SK-N-SH (cell line): ENCODE results near the gene POLA2. TPM values are rescaled to one million over a fixed set of nuclear protein-coding genes. Genes with fewer than 3 reads are reported as not detected.

Experiments
- CTCF ChIA-PET: fragments of 300-600, 350-600 bp; formaldehyde crosslinking; extraction: SDS; loops from one replicate; lab custom pipeline; 2021; lab: Yijun Ruan, JAX
- POLR2A ChIA-PET: fragments of 350-600 bp; sonication (Branson Sonifier 250); formaldehyde crosslinking; extraction: SDS; loops from one replicate; lab custom pipeline; 2020; ENCODE audit warnings: antibody characterized with exemption, inconsistent platforms; lab: Yijun Ruan, JAX
- DNase-seq: peaks from one replicate; pipeline ENCODE4 v3.0.0; 2012
- H2AFZ ChIP-seq: fragments of 200-600 bp; sonication (generic); 2 replicates; pipeline ENCODE4 v1.8.1; 2016; ENCODE audit warnings: antibody characterized with exemption, mild to moderate bottlenecking, low read depth
- H3F3A ChIP-seq: fragments of 200-600 bp; sonication (generic); replicated peaks from 2 replicates; pipeline ENCODE3; 2016; ENCODE audit warnings: antibody characterized with exemption, mild to moderate bottlenecking; ENCODE audit not compliant: insufficient read depth
- H3K27ac ChIP-seq, 2 experiments: fragments of 200-500 bp in 1 of 2; fragments of 200-600 bp in 1 of 2; sonication (Bioruptor generic) in 1 of 2; sonication (generic), shearing (Covaris generic) in 1 of 2; 2 replicates each; pipeline versions ENCODE4 v1.5.1 to v1.6.1; 2014 to 2016; ENCODE audit warnings: low read depth in 2 of 2, inconsistent platforms in 1 of 2, low read length in 1 of 2, mild to moderate bottlenecking in 1 of 2, mixed read lengths in 1 of 2
- H3K27me3 ChIP-seq: fragments of 200-600 bp; sonication (generic), shearing (Covaris generic); 2 replicates; pipeline ENCODE4 v1.6.1; 2016; ENCODE audit warnings: mixed run types; ENCODE audit not compliant: insufficient read depth
- H3K36me3 ChIP-seq, 2 experiments: fragments of 200-500 bp in 1 of 2; fragments of 200-600 bp in 1 of 2; sonication (Bioruptor generic) in 1 of 2; sonication (generic) in 1 of 2; replicated peaks in 1 of 2; 2 replicates each; pipeline versions ENCODE3 to v1.5.1; 2014 to 2016; ENCODE audit warnings: low read length in 1 of 2, mild to moderate bottlenecking in 1 of 2; ENCODE audit not compliant: insufficient read depth in 2 of 2, control insufficient read depth in 1 of 2
- H3K4me1 ChIP-seq, 2 experiments: fragments of 200-500 bp in 1 of 2; fragments of 200-600 bp in 1 of 2; sonication (Bioruptor generic) in 1 of 2; sonication (generic), shearing (Covaris generic) in 1 of 2; 2 replicates each; pipeline versions ENCODE4 v1.5.1 to v1.6.1; 2014 to 2016; ENCODE audit warnings: low read depth in 1 of 2, low read length in 1 of 2, mixed run types in 1 of 2; ENCODE audit not compliant: insufficient read depth in 2 of 2, control insufficient read depth in 1 of 2
- H3K4me2 ChIP-seq: fragments of 200-600 bp; sonication (generic), shearing (Covaris generic); 2 replicates; pipeline ENCODE4 v1.6.1; 2017; ENCODE audit warnings: mixed run types
- H3K4me3 ChIP-seq, 2 experiments: fragments of 200-500 bp in 1 of 2; fragments of 200-600 bp in 1 of 2; sonication (Bioruptor generic) in 1 of 2; sonication (generic), shearing (Covaris generic) in 1 of 2; 2 replicates each; pipeline versions ENCODE4 v1.5.1 to v1.8.1; 2014 to 2016; ENCODE audit warnings: low read depth in 2 of 2, inconsistent platforms in 1 of 2, low read length in 1 of 2, mild to moderate bottlenecking in 1 of 2, mixed read lengths in 1 of 2, moderate library complexity in 1 of 2
- H3K79me2 ChIP-seq: fragments of 200-600 bp; sonication (generic); 2 replicates; pipeline ENCODE4 v1.8.1; 2017; ENCODE audit warnings: mild to moderate bottlenecking; ENCODE audit not compliant: insufficient read depth
- H3K9ac ChIP-seq: fragments of 200-600 bp; sonication (generic); 2 replicates; pipeline ENCODE4 v1.6.1; 2017; ENCODE audit warnings: mixed run types
- H3K9me2 ChIP-seq: fragments of 200-600 bp; sonication (generic); 2 replicates; pipeline ENCODE4 v1.6.1; 2017; ENCODE audit warnings: mixed run types
- H3K9me3 ChIP-seq: fragments of 200-600 bp; sonication (generic); 2 replicates; pipeline ENCODE4 v1.6.1; 2017; ENCODE audit warnings: mixed run types, mild to moderate bottlenecking, moderate library complexity
- H4K20me1 ChIP-seq: fragments of 200-600 bp; sonication (generic); 2 replicates; pipeline ENCODE4 v1.6.1; 2017; ENCODE audit warnings: mild to moderate bottlenecking, mixed run types; ENCODE audit not compliant: insufficient read depth
- EP300 ChIP-seq, 2 experiments: IDR thresholded peaks; 2 replicates each; pipeline versions ENCODE4 v1.4.0 to v1.6.1; 2012; ENCODE audit warnings: borderline replicate concordance in 1 of 2, low read depth in 1 of 2, low read length in 1 of 2
- FOSL2 ChIP-seq: IDR thresholded peaks from 2 replicates; pipeline ENCODE4 v1.4.0; 2012; ENCODE audit warnings: low read depth, mild to moderate bottlenecking, moderate library complexity, borderline replicate concordance
- FOXJ3 ChIP-seq: sonication (generic); formaldehyde crosslinking; IDR thresholded peaks from 2 replicates; pipeline ENCODE4 v1.5.1; 2020; ENCODE audit warnings: mild to moderate bottlenecking, missing genetic modification reagents
- FOXM1 ChIP-seq: IDR thresholded peaks from 2 replicates; pipeline ENCODE4 v1.4.0; 2012; ENCODE audit warnings: low read depth, mild to moderate bottlenecking
- JUND ChIP-seq: IDR thresholded peaks from 2 replicates; pipeline ENCODE4 v1.4.0; 2012
- MEF2A ChIP-seq: IDR thresholded peaks from 2 replicates; pipeline ENCODE4 v1.4.0; 2012; ENCODE audit warnings: low read depth, borderline replicate concordance
- MXI1 ChIP-seq: IDR thresholded peaks from 2 replicates; pipeline ENCODE4 v1.6.1; 2012; ENCODE audit warnings: mild to moderate bottlenecking, low read depth, low read length, improper control_type of control experiment
- NFIC ChIP-seq: IDR thresholded peaks from 2 replicates; pipeline ENCODE4 v1.4.0; 2012; ENCODE audit warnings: borderline replicate concordance
- NRF1 ChIP-seq: IDR thresholded peaks from 2 replicates; pipeline ENCODE4 v1.6.1; 2012; ENCODE audit warnings: low read depth, mild to moderate bottlenecking, low read length
- PBX3 ChIP-seq: IDR thresholded peaks from 2 replicates; pipeline ENCODE4; 2012
- RAD21 ChIP-seq: IDR thresholded peaks from 2 replicates; pipeline ENCODE4 v1.6.1; 2012; ENCODE audit warnings: mild to moderate bottlenecking, low read length
- RCOR1 ChIP-seq: fragments of 150-350 bp; IDR thresholded peaks from 2 replicates; pipeline ENCODE4 v1.6.1; 2017; ENCODE audit warnings: antibody characterized with exemption, low read length
- RFX5 ChIP-seq: IDR thresholded peaks from 2 replicates; pipeline ENCODE4 v1.6.1; 2012; ENCODE audit warnings: mild to moderate bottlenecking, improper control_type of control experiment, low read length
- SIN3A ChIP-seq: IDR thresholded peaks from 2 replicates; pipeline ENCODE4 v1.6.1; 2012; ENCODE audit warnings: low read depth, mild to moderate bottlenecking, low read length, moderate library complexity, borderline replicate concordance
- SMC3 ChIP-seq: IDR thresholded peaks from 2 replicates; pipeline ENCODE4 v1.6.1; 2012; ENCODE audit warnings: low read depth, low read length, improper control_type of control experiment
- TAF1 ChIP-seq: IDR thresholded peaks from 2 replicates; pipeline ENCODE4 v1.6.1; 2012; ENCODE audit warnings: low read depth, mild to moderate bottlenecking, low read length, moderate library complexity, borderline replicate concordance
- TCF12 ChIP-seq: IDR thresholded peaks from 2 replicates; pipeline ENCODE4 v1.4.0; 2012
- USF2 ChIP-seq: fragments of 150-350 bp; IDR thresholded peaks from 2 replicates; pipeline ENCODE4 v1.6.1; 2017; ENCODE audit warnings: antibody characterized with exemption, low read length, low read depth, borderline replicate concordance
- ZBTB33 ChIP-seq: IDR thresholded peaks from 2 replicates; pipeline ENCODE4 v1.4.0; 2012; ENCODE audit warnings: low read depth, borderline replicate concordance
- whole genome bisulfite sequencing: methylation state at CpG from one replicate; pipeline ENCODE4 v1.1.6; 2017; ENCODE audit warnings: low lambda C conversion rate; 5-methylcytosine and 5-hydroxymethylcytosine counted together
- polyA plus RNA-seq, 3 experiments: library from polyadenylated mRNA; depleted of rRNA; stranded (reverse); fragments of >200 nt; gene quantifications; 2 replicates each; pipeline ENCODE4 v1.2.3, GENCODE V29; 2012

POLA2 gene
- polyA plus RNA-seq, 1 of the 3 experiments (the other 2 are of a cell fraction), result 18.4 TPM

GRCh38 chr11:65280646-65281045 lies 18.9 kb downstream of the POLA2 start:
- no peaks in the 10 kb centered on the region for H3K9me3 ChIP-seq
- H3K9me2 ChIP-seq, result no peaks in the 10 kb centered on the region
- TF ChIP-seq NFIC (no peak), USF2 (no peak), MXI1 (no peak), TCF12 (no peak), EP300 (IDR thresholded peaks at IDR 0.05; ENCODE audit: borderline replicate concordance in 1 of 2, low read depth in 1 of 2, low read length in 1 of 2) (no peak), SMC3 (no peak), TAF1 (no peak), RAD21 (no peak), JUND (no peak), PBX3 (no peak), FOSL2 (no peak), SIN3A (no peak), FOXM1 (no peak), NRF1 (no peak), MEF2A (no peak)
- peaks cover 22 to 24% of the 10 kb centered on the region in 2 experiments for H3K36me3 ChIP-seq
- no peaks in the 10 kb centered on the region for H3K79me2 ChIP-seq
- WGBS, result 87% methylated on average over 4 of the region's 4 CpGs
- H3K4me1 ChIP-seq, result peaks cover 0 to 38% of the 10 kb centered on the region in 2 experiments; a peak in 2 of 4 replicates
- peak overlapping the region; percentile 21; the same call in 1 of the 2 replicates for H3K9ac ChIP-seq
- no peak overlapping the region for H2AFZ ChIP-seq
- no peak for DNase-seq
- peak overlapping the region in 1 of 2 experiments; percentile 87; a peak in 2 of 4 replicates for H3K27ac ChIP-seq
- ChIA-PET POLR2A (no interaction called here), CTCF (interaction anchor here (37.6 kb wide), 1 partner anchor 41 kb away, joined by 1118 read pairs; the partner anchor contains the start of genes CDC42EP2 and DPF2)
- peaks cover 49% of the 10 kb centered on the region for H3F3A ChIP-seq
- H3K4me2 ChIP-seq, result 0 out of 2 replicates have a peak overlapping the region, but pooled peaks have one; percentile 50
- no peak overlapping the region for H3K4me3 ChIP-seq
- H3K27me3 ChIP-seq, result no peaks in the 10 kb centered on the region
- no peaks in the 10 kb centered on the region for H4K20me1 ChIP-seq

GRCh38 chr11:65286686-65287085 lies 24.9 kb downstream of the POLA2 start:
- no peaks in the 10 kb centered on the region for H3K9me3 ChIP-seq
- WGBS, result 95% methylated on average over 4 of the region's 4 CpGs
- no peak overlapping the region for H3K9ac ChIP-seq
- H2AFZ ChIP-seq, result no peak overlapping the region
- no peak overlapping the region for H3K4me3 ChIP-seq
- DNase-seq, result no peak
- H3K27ac ChIP-seq, result no peak overlapping the region
- ChIA-PET CTCF (interaction anchor here (0.8 to 37.6 kb wide), 3 partner anchors 10 to 35 kb away, joined by 3 to 1118 read pairs (median 9); partner anchors contain the start of genes CDC42EP2 and DPF2), POLR2A (interaction anchor here (0.6 kb wide), 1 partner anchor 221 kb away, joined by 4 read pairs; no protein-coding TSS in a partner anchor)
- H4K20me1 ChIP-seq, result no peaks in the 10 kb centered on the region
- H3K4me2 ChIP-seq, result no peak overlapping the region
- no peaks in the 10 kb centered on the region; the same call in 1 of the 2 replicates for H3K79me2 ChIP-seq
- H3F3A ChIP-seq, result peaks cover 8% of the 10 kb centered on the region
- no peaks in the 10 kb centered on the region for H3K9me2 ChIP-seq
- peaks cover 13 to 27% of the 10 kb centered on the region in 2 experiments; a peak in 3 of 4 replicates for H3K4me1 ChIP-seq
- no peaks in the 10 kb centered on the region for H3K27me3 ChIP-seq
- peaks cover 22 to 31% of the 10 kb centered on the region in 2 experiments for H3K36me3 ChIP-seq
- TF ChIP-seq USF2 (no peak), FOSL2 (no peak), NFIC (no peak), PBX3 (no peak), FOXJ3 (CRISPR knock-in tag) (no peak), SMC3 (no peak), ZBTB33 (no peak), TCF12 (no peak), SIN3A (no peak), RFX5 (no peak), RCOR1 (no peak)
